NCI-H1105 treated with DMSO at 0.1 percent for 48 hours (cell line): ENCODE measurements around the gene ZCCHC24.
"Not testable (repeated sequence)": the region's sequence is repeated elsewhere in the genome, so short reads cannot be mapped to it uniquely, and the experiment has no call there.

Experiments used
- DNase-seq: peaks from one replicate; lab custom pipeline; 2025; lab: John Stamatoyannopoulos, UW

ZCCHC24 gene

GRCh38 chr10:79472449-79472848 is 27.0 kb upstream of the ZCCHC24 start:
- DNase-seq, result no peak

DNA sequence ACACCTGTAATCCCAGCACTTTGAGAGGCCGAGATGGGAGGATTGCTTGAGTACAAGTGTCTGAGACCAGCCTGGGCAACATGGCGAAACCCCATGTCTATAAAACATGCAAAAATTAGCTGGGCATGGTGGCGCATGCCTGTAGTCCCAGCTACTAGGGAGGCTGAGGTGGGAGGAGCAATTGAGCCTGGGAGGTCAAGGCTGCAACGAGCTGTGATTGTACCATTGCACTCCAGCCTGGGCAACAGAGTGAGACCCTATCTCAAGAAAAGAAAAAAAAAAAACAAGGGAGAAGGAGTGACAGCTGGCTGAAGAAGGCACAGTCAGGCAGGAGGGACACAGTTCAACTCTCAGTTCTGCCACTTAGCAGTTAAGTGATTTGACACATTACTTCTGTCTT is 26.4 kb upstream of the ZCCHC24 start:
- no peak for DNase-seq

DNA sequence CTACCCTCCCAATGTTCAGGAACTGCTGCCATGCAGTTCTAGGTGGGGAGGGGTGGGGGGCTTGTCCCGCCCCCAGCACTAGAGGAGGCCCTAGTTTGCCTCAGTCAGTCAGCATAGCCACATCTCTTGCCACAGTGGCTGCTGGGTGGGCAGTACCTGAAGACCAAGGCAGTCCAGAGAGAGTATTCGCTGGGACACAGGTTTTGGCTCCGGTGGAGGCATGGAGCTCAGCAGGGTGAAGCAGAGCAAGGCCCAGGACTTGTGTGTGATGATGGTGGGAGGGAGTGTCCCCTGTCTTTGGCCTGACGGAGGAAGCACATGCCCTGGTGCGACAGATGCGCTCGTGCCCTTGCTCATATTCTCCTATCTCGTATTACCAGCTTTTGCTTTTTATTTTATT is 24.7 kb upstream of the ZCCHC24 start:
- no peak for DNase-seq

DNA sequence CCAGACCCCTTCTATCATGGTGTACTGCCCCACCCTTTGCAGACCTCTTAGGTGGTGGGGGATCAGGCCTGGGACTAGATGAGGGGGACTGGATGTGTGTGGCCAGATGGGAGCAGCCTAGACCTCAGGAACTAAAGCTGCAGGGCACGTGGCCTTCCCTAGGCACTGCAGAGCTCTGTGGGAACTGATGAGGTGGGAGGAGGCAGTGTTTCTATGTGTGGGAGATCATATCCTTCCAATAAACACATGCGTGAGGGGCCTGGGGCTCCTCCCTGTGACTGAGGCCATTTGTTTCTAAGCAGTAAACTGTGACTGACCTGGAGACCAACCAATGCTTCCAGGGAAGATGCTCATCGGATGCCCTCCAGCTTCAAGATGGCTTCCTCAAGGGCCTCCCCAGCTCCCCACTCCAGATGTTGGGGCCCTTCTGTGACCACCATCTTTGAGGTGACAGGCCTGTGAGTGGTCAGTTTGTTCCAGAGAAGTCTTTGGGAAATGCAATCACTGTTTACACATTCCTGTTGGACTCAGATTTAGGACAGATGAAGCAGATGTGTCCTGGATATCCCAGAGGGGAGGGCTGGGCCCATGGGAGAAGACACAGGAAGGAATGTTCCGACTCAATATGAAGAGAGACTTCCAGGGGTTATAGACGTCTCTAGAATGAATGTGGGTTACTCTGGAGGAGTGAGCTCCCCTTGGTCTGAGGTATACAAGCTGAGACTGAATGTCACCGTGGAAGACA is 23.6 kb upstream of the ZCCHC24 start:
- DNase-seq, result no peak

DNA sequence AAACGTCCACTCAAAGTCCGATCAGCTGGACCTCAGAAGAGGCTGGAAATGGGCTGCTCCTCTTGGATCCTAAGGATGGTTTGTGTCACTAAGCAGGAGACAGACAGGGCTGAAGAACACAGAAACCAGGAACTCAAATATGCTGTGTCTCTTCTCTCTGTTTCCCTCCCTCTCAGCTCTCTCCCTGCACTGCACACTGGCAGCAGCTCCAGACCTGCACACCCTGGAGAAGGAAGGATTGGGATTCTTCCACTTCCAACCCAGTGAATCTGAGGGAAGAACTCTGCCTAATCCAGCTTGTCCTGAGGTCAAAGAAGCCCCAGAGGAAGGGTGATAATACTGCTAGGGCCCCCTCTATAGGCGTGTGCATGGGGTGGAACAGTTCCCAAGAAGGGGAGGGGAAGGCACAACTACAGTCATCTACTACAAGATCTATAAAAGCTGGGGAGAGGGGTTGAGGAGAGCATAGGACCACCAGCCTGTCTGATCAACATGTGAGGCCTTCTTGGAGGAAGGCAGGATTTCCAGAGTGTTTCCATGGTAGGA is 22.7 kb upstream of the ZCCHC24 start:
- DNase-seq, result no peak

- DNase-seq, result no peak
Measured at GRCh38 chr10:79465341-79465740, 19.9 kb upstream of the ZCCHC24 start.

DNA sequence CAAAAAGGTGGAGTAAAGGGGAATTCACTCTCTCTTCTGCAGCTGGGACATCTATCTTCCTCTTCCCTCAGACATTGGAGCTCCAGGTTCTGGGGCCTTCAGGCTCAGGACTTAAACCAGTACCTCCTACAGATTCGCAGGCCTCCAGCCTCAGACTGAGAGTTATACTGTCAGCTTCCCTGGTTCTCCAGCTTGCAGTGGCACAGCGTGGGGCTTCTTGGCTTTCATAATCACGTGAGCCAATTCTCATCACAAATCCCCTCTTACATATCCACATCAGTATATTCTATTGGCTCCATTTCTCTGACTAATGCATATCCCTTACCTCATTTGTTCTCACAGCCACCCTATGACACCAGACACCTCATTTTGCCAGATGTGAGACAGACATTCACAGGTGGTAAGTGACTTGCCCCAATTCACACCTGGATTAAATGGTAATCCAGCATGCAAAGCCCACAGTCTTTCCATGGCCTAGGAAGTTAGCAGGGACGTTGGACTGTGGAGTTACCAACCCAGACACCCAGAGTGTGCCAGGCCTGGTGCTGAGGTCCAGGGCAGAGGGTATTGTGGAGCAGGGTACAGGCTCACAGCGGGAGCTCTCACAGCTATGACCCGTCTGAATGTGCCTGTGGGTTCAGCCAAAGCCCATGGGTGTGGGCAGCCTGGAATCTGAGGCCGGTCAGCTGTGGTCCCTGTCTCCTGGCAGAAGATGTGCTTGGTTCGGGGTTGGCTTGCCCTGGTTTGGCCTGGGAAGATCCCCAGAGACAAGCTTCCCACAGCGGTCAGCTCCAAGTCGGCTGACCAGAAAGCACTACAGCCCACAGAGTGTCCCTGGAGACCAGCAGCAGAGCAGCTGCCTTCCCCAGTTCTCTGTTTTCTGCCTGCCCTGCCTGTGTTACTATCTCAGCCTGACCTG is 18.4 kb upstream of the ZCCHC24 start:
- no peak for DNase-seq

- no peak for DNase-seq
Measured at GRCh38 chr10:79460687-79461086, 15.3 kb upstream of the ZCCHC24 start.

DNA sequence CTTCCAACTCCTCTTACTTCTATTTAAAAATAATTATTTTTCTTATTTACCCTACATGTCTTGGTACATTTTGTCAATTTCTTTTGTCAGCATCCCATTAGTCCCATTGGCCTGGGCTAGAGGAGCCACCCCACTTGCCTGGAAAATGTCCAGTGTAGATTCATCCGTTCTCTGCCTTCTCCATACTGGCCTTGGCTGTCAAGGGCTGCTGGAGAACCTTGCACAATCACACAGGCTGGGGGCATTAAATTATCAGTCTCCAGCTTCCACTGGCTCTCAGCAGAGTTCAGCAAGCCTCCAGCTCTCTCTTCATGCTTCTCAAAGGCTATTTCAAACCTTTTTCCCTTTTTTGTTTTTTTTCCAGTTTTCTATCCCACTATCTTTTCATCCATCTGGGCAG is 13.8 kb upstream of the ZCCHC24 start:
- DNase-seq, result no peak

DNA sequence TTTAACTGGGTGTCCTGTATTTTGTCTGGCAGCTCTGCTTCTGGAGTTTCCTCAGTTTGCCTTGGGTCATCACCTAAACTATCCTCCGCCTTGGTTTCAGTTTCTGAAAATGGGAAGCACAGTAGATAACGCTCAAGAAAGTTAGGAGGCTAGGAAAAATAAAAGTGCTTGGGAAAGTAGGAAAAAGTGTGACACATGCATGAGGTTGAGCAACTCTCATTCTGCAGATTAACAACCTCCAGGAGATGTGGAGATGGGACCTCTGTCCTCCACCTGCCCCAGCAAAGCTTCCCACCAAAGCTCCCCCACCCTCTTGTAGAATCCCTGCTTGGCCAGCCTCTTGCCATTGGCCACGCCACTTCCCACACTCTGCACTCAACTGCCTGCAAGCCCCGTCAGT is 13.1 kb upstream of the ZCCHC24 start:
- DNase-seq, result no peak

DNA sequence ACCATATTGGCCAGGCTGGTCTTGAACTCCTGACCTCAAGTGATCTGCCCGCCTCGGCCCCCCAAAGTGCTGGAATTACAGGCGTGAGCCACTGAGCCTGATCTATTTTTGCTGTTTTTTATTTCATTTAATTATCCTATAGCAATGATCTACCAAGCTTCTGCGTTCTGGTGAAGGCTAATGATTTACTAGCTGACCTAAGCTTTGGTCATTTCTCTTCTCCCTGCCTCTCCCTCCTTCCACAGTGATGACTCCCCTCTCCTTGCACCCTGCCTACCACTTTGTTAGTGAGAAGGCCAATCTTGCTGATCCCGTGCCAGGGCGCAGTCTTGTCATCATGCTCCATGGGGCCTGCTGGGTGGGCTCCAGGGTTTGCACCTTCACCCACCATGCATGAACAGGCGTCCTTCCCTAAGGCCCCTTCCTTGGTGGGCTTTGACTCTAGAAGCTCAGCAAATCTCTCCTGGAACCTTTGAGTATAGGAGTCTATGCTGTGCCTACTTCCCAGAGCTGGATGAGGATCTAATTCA is 11.9 kb upstream of the ZCCHC24 start:
- DNase-seq, result no peak

DNA sequence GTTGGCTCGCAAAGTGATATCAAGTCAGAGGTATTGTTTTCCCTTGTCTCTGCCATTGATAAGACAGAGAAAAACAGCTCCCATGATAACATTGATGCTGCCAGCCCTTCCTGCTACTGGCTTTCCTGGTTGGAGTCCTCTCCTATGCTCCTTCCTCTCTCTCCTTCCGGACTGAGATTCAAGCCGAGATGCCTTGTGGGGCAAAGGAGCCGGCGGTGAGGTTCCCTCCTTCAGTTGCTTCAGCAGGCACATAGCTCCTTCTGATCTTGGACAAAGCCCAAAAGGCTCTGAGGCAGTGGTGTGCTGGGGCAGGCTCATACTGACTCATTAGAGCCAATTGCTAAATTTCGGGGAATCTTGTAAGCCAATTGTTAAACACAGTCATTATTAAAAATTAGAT is 8.8 kb upstream of the ZCCHC24 start:
- DNase-seq, result no peak

DNA sequence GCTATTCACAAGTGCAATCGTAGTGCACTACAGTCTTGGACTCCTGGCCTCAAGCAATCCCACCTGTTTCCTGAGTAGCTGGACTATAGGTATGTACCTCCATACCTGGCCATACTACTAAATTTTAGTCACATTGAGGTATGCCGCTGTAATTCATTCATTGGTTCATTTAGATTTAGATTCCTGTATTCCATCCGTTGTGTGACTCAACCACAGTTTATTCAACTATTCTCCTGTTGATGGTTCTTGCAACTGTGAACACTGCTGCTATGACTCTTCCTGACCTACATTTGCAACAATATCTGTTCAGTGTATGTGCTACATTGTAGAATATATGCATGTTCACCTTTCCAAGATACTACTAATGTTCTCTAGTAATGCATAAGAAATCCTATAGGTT is 8.0 kb upstream of the ZCCHC24 start:
- DNase-seq, result no peak

DNA sequence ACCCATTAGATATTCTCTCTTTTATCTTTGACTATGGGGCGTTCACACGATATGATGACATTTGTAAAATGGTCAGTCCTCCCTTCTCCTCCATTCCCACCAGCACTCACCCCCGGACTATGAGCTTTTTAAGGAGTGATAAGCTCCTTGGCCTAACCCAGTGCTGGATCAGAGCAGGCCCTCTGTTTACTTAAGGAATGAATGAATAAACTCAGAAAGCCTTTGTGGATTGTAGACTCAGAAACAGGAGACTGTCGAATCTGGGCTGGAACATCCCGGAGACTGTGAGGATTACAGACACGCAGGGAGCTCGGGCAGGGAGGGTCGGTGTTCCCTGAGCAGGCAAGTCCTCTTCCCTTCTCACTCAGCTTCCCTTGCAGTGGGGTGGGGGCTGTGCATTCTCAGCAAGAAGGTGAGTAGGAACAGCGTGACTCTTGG is 6.8 kb upstream of the ZCCHC24 start:
- DNase-seq, result no peak

DNA sequence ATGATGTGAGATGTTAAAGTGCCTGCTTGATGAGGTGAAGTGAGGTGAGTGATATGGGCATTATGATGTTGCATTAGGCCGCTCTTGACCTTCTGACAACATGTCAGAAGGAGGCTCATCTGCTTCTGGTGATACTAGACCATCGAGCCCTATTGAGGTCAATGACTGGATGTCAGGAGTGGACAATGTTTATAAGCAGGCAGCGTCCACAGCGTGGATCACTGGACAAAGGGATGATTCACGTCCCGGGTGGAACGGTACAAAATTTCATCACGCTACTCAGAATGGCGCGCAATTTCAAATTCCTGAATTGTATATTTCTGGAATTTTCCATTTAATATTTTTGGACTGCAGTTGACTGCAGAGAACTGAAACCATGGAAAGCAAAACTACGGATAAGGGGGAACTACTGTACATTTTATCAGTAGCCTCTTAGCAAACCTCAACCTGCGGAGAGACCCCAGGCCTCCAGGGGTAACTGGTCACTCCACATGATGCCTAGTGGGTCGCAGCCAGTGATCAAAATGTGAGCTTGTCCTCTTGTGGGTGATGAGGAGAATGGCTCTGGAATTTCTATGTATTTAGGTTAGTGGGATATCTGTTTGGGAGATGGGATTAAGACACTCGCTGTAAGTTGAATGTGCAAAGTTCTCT is 5.7 kb upstream of the ZCCHC24 start:
- DNase-seq, result no peak

- DNase-seq, result no peak
Measured at GRCh38 chr10:79449181-79450146, 4.0 kb upstream of the ZCCHC24 start.

DNA sequence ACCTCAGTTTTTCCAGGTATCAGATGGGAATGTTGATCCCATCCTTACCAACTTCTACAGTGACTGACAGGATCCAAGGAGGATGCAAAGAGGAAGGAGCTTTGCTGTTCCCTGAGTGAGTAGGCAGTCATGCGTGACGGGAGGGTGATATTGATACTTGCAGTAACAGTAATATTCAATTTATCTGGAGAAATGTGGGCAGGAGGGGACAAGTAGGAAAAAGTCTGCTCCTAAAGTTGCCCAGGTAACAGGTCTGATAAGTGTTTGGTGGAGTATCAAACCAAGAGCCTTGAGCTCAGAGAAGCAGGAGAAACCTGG is 3.3 kb upstream of the ZCCHC24 start:
- DNase-seq, result no peak

DNA sequence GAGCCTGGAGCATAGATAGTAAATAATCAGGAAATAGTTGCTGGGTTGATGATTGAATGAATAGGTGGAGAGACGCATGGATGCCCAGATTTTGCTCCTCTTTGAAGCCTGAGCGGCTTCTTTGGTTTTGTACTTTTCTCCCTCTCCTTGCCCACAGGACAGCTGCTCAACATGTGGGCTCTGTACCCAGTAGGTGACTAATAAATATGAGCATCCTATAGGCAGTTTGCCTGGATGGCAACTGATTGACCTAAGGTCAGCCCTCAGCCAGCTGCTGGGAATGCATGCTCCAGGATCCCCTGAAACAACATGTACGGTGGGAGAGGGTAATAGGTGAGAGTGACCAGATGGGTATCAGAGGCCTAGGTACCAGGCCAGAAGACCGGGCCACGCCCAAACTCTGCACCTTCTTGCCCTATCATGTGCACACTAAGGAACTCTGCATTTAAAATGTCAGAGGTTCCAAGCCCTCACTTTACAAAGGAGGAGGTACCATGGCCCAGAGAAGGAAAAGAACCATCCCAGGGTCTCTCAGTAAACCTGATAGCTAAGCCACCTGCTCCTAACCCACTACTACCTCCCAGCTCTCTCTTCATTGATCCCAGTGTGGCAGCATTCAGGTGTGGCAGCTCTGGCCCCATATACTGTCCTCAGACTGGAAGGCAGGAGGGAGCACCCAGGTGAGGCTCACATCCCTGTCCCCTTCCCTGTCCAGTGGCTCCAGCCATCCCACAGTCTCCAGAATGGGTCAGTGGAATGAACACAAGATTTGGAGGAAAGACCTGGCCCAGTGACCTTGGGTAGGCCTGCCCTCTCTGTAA is 2.7 kb upstream of the ZCCHC24 start:
- no peak for DNase-seq

- DNase-seq, result not testable (repeated sequence)
Measured at GRCh38 chr10:79447249-79447648, 1.8 kb upstream of the ZCCHC24 start.

GRCh38 chr10:79446758-79447084 is 1.3 kb upstream of the ZCCHC24 start:
- no peak for DNase-seq
